ENCODE results near the gene TAS1R1. TPM values are rescaled to one million over a fixed set of nuclear protein-coding genes. Genes with fewer than 3 reads are reported as not detected.

Gene TAS1R1
- polyA plus RNA-seq, 2 of the 4 experiments (the other 2 are of a cell fraction): not detected

GRCh38 chr1:6511561-6512244, 43.4 kb upstream of the TAS1R1 start:
- FAIRE-seq (no peak), DNase-seq (ENCODE audit: low read depth in 1 of 2, low spot score in 1 of 2) (no peak), ATAC-seq (no peak)
- Histone ChIP-seq H3K4me2 (no peak overlapping the region), H3K4me3 (no peak overlapping the region), H3K9me3 (no peaks in the 10 kb centered on the region), H3K4me1 (no peaks in the 10 kb centered on the region), H3K27ac (no peak overlapping the region)
- POLR2A ChIA-PET: no interaction called here
- 86% methylated on average over 5 of the region's 16 CpGs for WGBS (ENCODE audit: missing lambda C conversion rate)
- TF ChIP-seq CEBPB (IDR thresholded peaks at IDR 0.05) (no peak), TP53 (CRISPR knock-in tag; IDR thresholded peaks at IDR 0.05) (no peak), RCOR1 (IDR thresholded peaks at IDR 0.05; ENCODE audit: low read depth, low read length) (no peak), HEYL (CRISPR knock-in tag; IDR thresholded peaks at IDR 0.05) (no peak), ZSCAN20 (CRISPR knock-in tag; IDR thresholded peaks at IDR 0.05) (no peak), HOXA7 (CRISPR knock-in tag; IDR thresholded peaks at IDR 0.05) (no peak), HOXB5 (CRISPR knock-in tag; IDR thresholded peaks at IDR 0.05) (no peak), EHF (CRISPR knock-in tag; IDR thresholded peaks at IDR 0.05) (no peak), SREBF2 (IDR thresholded peaks at IDR 0.05) (no peak), RAD21 (conservative IDR thresholded peaks at IDR 0.05 in 1 of 2, IDR thresholded peaks at IDR 0.05 in 1 of 2) (no peak)
- CTCF ChIA-PET: interaction anchor here (2.6 to 3.9 kb wide), 2 partner anchors 12 to 22 kb away, joined by 11 to 12 read pairs; no protein-coding TSS in a partner anchor

DNA sequence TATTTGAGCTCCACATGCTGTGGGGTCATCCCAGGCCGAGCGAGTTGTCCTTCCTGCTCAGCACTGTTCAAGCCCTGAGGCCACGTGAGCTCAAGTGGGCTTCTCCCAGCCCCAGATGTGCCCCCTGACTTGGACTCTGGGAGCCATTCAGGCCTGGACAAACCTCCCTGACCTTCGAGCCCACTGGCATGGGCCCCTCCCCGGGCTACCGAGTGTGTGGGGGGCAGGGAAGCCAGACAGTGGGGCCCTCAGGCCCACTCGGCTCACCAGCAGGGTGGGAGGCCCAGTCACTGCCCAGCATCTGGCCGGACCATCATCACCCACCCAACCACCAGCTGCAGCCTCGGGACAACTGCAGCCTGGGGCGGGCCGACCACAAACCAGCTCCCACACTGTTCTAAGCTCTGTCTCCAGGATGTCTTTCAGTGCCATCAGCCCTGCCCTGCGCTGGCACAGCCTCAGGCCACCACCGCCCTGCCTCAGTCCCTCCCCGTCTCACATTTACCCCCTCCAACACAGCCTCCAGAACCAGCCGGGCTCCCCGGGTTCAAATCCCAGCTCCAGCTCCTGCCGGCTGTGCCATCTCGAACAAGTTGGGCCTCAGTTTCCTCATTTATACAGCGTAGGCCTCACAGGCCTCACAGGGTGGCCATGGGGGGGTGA, 42.7 kb upstream of the TAS1R1 start:
- H3K4me1 ChIP-seq: no peaks in the 10 kb centered on the region
- H3K27ac ChIP-seq: no peak overlapping the region
- no peak overlapping the region for H3K4me3 ChIP-seq
- DNase-seq (ENCODE audit: low read depth in 1 of 2, low spot score in 1 of 2) (no peak), ATAC-seq (no peak), FAIRE-seq (no peak)
- TF ChIP-seq CTCF (IDR thresholded peaks at IDR 0.05): no peak
- no peak for TF ChIP-seq NPAS2 (CRISPR knock-in tag; IDR thresholded peaks at IDR 0.05; ENCODE audit: borderline replicate concordance)
- no peak for TF ChIP-seq ZC3H11A (IDR thresholded peaks at IDR 0.05)
- TF ChIP-seq POLR2A (IDR thresholded peaks at IDR 0.05; ENCODE audit: low read length): no peak
- no peak for TF ChIP-seq RFX5 (IDR thresholded peaks at IDR 0.05)
- TF ChIP-seq KDM1A (IDR thresholded peaks at IDR 0.05; ENCODE audit: low read depth): no peak
- no peak for TF ChIP-seq RARB (CRISPR knock-in tag; IDR thresholded peaks at IDR 0.05)
- ChIA-PET CTCF (interaction anchor here (1.4 to 3.9 kb wide), 4 partner anchors 11 to 26 kb away, joined by 4 to 12 read pairs (median 8); no protein-coding TSS in a partner anchor), POLR2A (no interaction called here)
- no peaks in the 10 kb centered on the region for H3K9me3 ChIP-seq
- H3K4me2 ChIP-seq: no peak overlapping the region
- 98% methylated on average over 8 of the region's 19 CpGs for WGBS (ENCODE audit: missing lambda C conversion rate)

DNA sequence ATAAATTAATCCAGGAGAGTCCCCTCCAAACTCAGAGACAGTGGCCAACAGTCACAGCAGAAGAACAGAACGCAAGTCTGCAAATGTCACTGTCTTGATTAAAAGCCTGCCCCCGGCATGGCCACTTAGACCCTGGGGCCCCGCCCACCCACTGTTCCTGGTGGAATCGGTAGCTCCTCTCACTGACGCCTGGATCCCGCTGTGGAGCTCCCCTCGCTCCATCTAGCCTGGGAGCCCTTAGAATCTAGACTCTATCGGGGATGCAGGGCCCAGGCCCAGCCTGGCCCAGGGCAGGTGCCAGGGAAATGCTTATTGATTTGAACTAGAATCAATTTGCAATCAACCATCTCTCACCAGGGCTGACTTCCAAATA, 42.2 kb upstream of the TAS1R1 start:
- ChIA-PET CTCF (interaction anchor here (1.1 to 3.9 kb wide), 5 partner anchors 11 to 134 kb away, joined by 3 to 12 read pairs (median 6); no protein-coding TSS in a partner anchor), POLR2A (no interaction called here)
- FAIRE-seq (no peak), ATAC-seq (no peak), DNase-seq (ENCODE audit: low read depth in 1 of 2, low spot score in 1 of 2) (no peak)
- Histone ChIP-seq H3K9me3 (no peaks in the 10 kb centered on the region), H3K4me3 (no peak overlapping the region), H3K27ac (no peak overlapping the region), H3K4me1 (no peaks in the 10 kb centered on the region), H3K4me2 (no peak overlapping the region)
- TF ChIP-seq CHD2 (IDR thresholded peaks at IDR 0.05; ENCODE audit: low read length, partially characterized antibody) (no peak), RFX5 (IDR thresholded peaks at IDR 0.05) (no peak), POLR2AphosphoS2 (conservative IDR thresholded peaks at IDR 0.05; ENCODE audit: low read length) (no peak), JUN (IDR thresholded peaks at IDR 0.05) (no peak), EP300 (IDR thresholded peaks at IDR 0.05) (no peak), NFE2L2 (conservative IDR thresholded peaks at IDR 0.05; ENCODE audit: low read length) (no peak), SMC3 (IDR thresholded peaks at IDR 0.05) (no peak), CBX8 (IDR thresholded peaks at IDR 0.05) (no peak), USF2 (IDR thresholded peaks at IDR 0.05) (no peak)
- TF ChIP-seq, protein P1, sequence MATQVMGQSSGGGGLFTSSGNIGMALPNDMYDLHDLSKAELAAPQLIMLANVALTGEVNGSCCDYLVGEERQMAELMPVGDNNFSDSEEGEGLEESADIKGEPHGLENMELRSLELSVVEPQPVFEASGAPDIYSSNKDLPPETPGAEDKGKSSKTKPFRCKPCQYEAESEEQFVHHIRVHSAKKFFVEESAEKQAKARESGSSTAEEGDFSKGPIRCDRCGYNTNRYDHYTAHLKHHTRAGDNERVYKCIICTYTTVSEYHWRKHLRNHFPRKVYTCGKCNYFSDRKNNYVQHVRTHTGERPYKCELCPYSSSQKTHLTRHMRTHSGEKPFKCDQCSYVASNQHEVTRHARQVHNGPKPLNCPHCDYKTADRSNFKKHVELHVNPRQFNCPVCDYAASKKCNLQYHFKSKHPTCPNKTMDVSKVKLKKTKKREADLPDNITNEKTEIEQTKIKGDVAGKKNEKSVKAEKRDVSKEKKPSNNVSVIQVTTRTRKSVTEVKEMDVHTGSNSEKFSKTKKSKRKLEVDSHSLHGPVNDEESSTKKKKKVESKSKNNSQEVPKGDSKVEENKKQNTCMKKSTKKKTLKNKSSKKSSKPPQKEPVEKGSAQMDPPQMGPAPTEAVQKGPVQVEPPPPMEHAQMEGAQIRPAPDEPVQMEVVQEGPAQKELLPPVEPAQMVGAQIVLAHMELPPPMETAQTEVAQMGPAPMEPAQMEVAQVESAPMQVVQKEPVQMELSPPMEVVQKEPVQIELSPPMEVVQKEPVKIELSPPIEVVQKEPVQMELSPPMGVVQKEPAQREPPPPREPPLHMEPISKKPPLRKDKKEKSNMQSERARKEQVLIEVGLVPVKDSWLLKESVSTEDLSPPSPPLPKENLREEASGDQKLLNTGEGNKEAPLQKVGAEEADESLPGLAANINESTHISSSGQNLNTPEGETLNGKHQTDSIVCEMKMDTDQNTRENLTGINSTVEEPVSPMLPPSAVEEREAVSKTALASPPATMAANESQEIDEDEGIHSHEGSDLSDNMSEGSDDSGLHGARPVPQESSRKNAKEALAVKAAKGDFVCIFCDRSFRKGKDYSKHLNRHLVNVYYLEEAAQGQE (IDR thresholded peaks at IDR 0.05): no peak
- 75% methylated on average over 2 of the region's 8 CpGs for WGBS (ENCODE audit: missing lambda C conversion rate)

Measured in A549 (cell line).